GM23338 (cell line): Measurements from ENCODE around the gene GADD45GIP1. TPM values are rescaled to one million over a fixed set of nuclear protein-coding genes. Genes with fewer than 3 reads are reported as not detected.

Experiments
- ATAC-seq: fragments of 200-7000 bp; cut with Tn5 transposase; 3 replicates; pipeline ENCODE4 v1.9.1; 2020
- DNase-seq: peaks from one replicate; pipeline ENCODE4 v3.0.0-alpha.2; 2015; ENCODE audit warnings: low spot score
- H2AFZ ChIP-seq: fragments of 200-600 bp; sonication (generic); 2 replicates; pipeline ENCODE4 v1.8.0; 2016; ENCODE audit warnings: antibody characterized with exemption, mild to moderate bottlenecking, moderate library complexity
- H3F3A ChIP-seq: fragments of 200-600 bp; sonication (generic); replicated peaks from 2 replicates; pipeline ENCODE4 v1.8.0; 2017; ENCODE audit warnings: antibody characterized with exemption, mixed run types, low read depth
- H3K27ac ChIP-seq: fragments of 200-600 bp; sonication (generic); 2 replicates; pipeline ENCODE4 v1.6.1; 2016; ENCODE audit warnings: low read depth
- H3K27me3 ChIP-seq: fragments of 200-600 bp; sonication (generic); 2 replicates; pipeline ENCODE4 v1.8.0; 2016; ENCODE audit warnings: mild to moderate bottlenecking, mixed run types, moderate library complexity; ENCODE audit not compliant: insufficient read depth
- H3K36me3 ChIP-seq: fragments of 200-600 bp; sonication (generic); 2 replicates; pipeline ENCODE4 v1.8.0; 2016; ENCODE audit warnings: mild to moderate bottlenecking; ENCODE audit not compliant: insufficient read depth
- H3K4me1 ChIP-seq: fragments of 200-600 bp; sonication (generic); 2 replicates; pipeline ENCODE4 v1.8.0; 2016; ENCODE audit warnings: mild to moderate bottlenecking, moderate library complexity; ENCODE audit not compliant: insufficient read depth
- H3K4me2 ChIP-seq: fragments of 200-600 bp; sonication (generic); 2 replicates; pipeline ENCODE4 v1.7.1; 2017; ENCODE audit warnings: mixed run types
- H3K4me3 ChIP-seq: fragments of 200-600 bp; sonication (generic); 2 replicates; pipeline ENCODE4 v1.6.1; 2016; ENCODE audit warnings: mixed run types
- H3K79me2 ChIP-seq: fragments of 200-600 bp; sonication (generic); replicated peaks from 2 replicates; pipeline ENCODE4 v1.8.0; 2017; ENCODE audit warnings: mild to moderate bottlenecking; ENCODE audit not compliant: insufficient read depth
- H3K9me2 ChIP-seq: fragments of 200-600 bp; sonication (generic); 2 replicates; pipeline ENCODE4 v1.8.0; 2017; ENCODE audit not compliant: insufficient read depth
- H4K20me1 ChIP-seq: fragments of 200-600 bp; sonication (generic); replicated peaks from 2 replicates; pipeline ENCODE4 v1.8.0; 2017; ENCODE audit warnings: mild to moderate bottlenecking; ENCODE audit not compliant: insufficient read depth
- H3K27ac Mint-ChIP-seq: 2 replicates; pipeline ENCODE4 v1.8.0; 2020; ENCODE audit warnings: inconsistent platforms, mild to moderate bottlenecking, moderate library complexity, mixed read lengths
- H3K27me3 Mint-ChIP-seq: 3 replicates; pipeline ENCODE4 v1.8.0; 2022; ENCODE audit warnings: low read depth, mild to moderate bottlenecking, moderate library complexity, mixed read lengths, inconsistent platforms; ENCODE audit not compliant: insufficient read depth, poor library complexity
- H3K36me3 Mint-ChIP-seq: 3 replicates; pipeline ENCODE4 v1.8.0; 2021; ENCODE audit warnings: low read depth, mild to moderate bottlenecking, inconsistent platforms, moderate library complexity, mixed read lengths
- H3K4me1 Mint-ChIP-seq: 3 replicates; pipeline ENCODE4 v1.8.0; 2020; ENCODE audit warnings: mild to moderate bottlenecking, inconsistent platforms, mixed read lengths
- H3K4me3 Mint-ChIP-seq: 3 replicates; pipeline ENCODE4 v1.8.0; 2021; ENCODE audit warnings: moderate library complexity, mild to moderate bottlenecking, inconsistent platforms, mixed read lengths
- H3K9me3 Mint-ChIP-seq: 3 replicates; pipeline ENCODE4 v1.8.0; 2020; ENCODE audit warnings: moderate library complexity, mild to moderate bottlenecking, inconsistent platforms, mixed read lengths
- CREB1 ChIP-seq: fragments of 250-450 bp; sonication (Bioruptor Pico); IDR thresholded peaks from 2 replicates; pipeline ENCODE4 v1.5.0; 2020; ENCODE audit warnings: low read depth, mild to moderate bottlenecking, moderate library complexity
- EZH2 ChIP-seq: fragments of 200-600 bp; sonication (generic); IDR thresholded peaks from one replicate; pipeline ENCODE4 v1.8.0; 2017; ENCODE audit warnings: antibody characterized with exemption, mild to moderate bottlenecking, low read depth; ENCODE audit not compliant: unreplicated experiment
- EZH2phosphoT487 ChIP-seq: fragments of 200-600 bp; sonication (generic); IDR thresholded peaks from one replicate; pipeline ENCODE4 v1.8.1; 2018; ENCODE audit warnings: antibody characterized with exemption; ENCODE audit not compliant: unreplicated experiment
- JUNB ChIP-seq: IDR thresholded peaks from one replicate; pipeline ENCODE4 v1.6.1; 2016; ENCODE audit warnings: antibody characterized with exemption; ENCODE audit not compliant: unreplicated experiment
- NANOG ChIP-seq: IDR thresholded peaks from 2 replicates; pipeline ENCODE4 v1.6.1; 2016; ENCODE audit warnings: antibody characterized with exemption, borderline replicate concordance
- POLR2AphosphoS5 ChIP-seq: IDR thresholded peaks from 2 replicates; pipeline ENCODE4 v1.6.1; 2016; ENCODE audit warnings: antibody characterized with exemption, low read depth
- STAT1 ChIP-seq: IDR thresholded peaks from one replicate; pipeline ENCODE4 v1.6.1; 2016; ENCODE audit warnings: antibody characterized with exemption; ENCODE audit not compliant: unreplicated experiment
- ZNF114 ChIP-seq: fragments of 250-450 bp; sonication (Bioruptor Pico); IDR thresholded peaks from 2 replicates; pipeline ENCODE4 v1.5.0; 2020; ENCODE audit warnings: mild to moderate bottlenecking, moderate library complexity
- ZNF331 ChIP-seq: fragments of 250-450 bp; sonication (Bioruptor Pico); IDR thresholded peaks from 2 replicates; pipeline ENCODE4 v1.5.0; 2020; ENCODE audit warnings: low read depth, mild to moderate bottlenecking, moderate library complexity
- polyA plus RNA-seq: library from polyadenylated mRNA; unstranded; fragments of >200 nt; fragmentation: Nextera tagmentation; extraction: Ambion mirVana; gene quantifications from 2 replicates; pipeline ENCODE4 v1.2.1, GENCODE V29; 2016
- total RNA-seq: library from RNA; depleted of rRNA; stranded (reverse); fragments of >200 nt; shearing (Covaris generic); gene quantifications from 2 replicates; pipeline ENCODE4 v1.2.3, GENCODE V29; 2014
- TF ChIP-seq, protein P1 (sequence below): fragments of 250-450 bp; sonication (Bioruptor Pico); IDR thresholded peaks from 2 replicates; pipeline ENCODE4 v1.5.0; 2020; ENCODE audit warnings: mild to moderate bottlenecking, moderate library complexity
- TF ChIP-seq, protein P2 (sequence below), 2 experiments: fragments of 200-600 bp in 1 of 2; sonication (generic) in 1 of 2; conservative IDR thresholded peaks; 2 replicates each; pipeline versions ENCODE4 v1.5.1 to v1.6.1; 2016 to 2017; ENCODE audit warnings: antibody characterized with exemption in 2 of 2, low read depth in 2 of 2, mild to moderate bottlenecking in 2 of 2, moderate library complexity in 1 of 2
- TF ChIP-seq, protein P3 (sequence below): IDR thresholded peaks from one replicate; pipeline ENCODE4 v1.6.1; 2018; ENCODE audit warnings: antibody characterized with exemption; ENCODE audit not compliant: unreplicated experiment
- TF ChIP-seq, protein P4 (sequence below): IDR thresholded peaks from 2 replicates; pipeline ENCODE4 v1.6.1; 2016; ENCODE audit warnings: antibody characterized with exemption

The GADD45GIP1 gene
- total and polyA plus RNA-seq, 2 experiments from 2014 or later: 63.9 to 255 TPM

DNA sequence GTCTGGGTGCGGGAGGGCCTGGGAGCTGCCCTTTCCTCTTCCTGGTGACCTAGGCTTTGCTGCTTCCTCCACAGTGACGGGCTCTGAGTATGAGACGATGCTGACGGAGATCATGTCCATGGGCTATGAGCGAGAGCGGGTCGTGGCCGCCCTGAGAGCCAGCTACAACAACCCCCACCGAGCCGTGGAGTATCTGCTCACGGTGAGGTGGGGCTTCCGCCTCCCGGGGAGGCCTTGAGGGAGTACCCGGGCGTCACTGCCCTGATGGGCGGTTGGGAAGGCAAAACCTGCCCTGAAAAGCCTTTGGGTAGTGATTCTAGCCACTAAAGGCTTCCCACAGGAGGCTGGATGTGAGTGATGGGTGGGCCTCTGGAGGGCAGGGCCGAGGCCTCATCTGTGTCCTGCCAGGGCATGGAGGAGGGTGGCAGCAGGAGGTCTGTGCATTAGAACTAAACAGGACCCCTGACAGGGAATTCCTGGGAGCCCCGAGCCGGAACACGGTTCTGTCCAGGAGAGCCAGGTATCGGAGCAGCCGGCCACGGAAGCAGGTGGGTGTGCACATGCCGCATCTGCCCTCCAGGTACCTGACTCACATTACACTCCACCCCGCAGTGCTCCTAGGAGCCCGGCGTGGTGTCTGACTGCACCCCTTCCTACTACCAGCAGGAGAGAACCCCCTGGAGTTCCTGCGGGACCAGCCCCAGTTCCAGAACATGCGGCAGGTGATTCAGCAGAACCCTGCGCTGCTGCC lies 8.2 kb downstream of the GADD45GIP1 start:
- H3K4me1 Mint-ChIP-seq: peaks cover 22% of the 10 kb centered on the region
- peaks cover 24% of the 10 kb centered on the region for H3K36me3 ChIP-seq
- TF ChIP-seq STAT1 (no peak), EZH2phosphoT487 (no peak), JUNB (no peak), EZH2 (no peak), ZNF331 (CRISPR knock-in tag) (no peak), ZNF114 (no peak), NANOG (no peak), CREB1 (CRISPR knock-in tag) (no peak), POLR2AphosphoS5 (no peak)
- TF ChIP-seq, protein P1, sequence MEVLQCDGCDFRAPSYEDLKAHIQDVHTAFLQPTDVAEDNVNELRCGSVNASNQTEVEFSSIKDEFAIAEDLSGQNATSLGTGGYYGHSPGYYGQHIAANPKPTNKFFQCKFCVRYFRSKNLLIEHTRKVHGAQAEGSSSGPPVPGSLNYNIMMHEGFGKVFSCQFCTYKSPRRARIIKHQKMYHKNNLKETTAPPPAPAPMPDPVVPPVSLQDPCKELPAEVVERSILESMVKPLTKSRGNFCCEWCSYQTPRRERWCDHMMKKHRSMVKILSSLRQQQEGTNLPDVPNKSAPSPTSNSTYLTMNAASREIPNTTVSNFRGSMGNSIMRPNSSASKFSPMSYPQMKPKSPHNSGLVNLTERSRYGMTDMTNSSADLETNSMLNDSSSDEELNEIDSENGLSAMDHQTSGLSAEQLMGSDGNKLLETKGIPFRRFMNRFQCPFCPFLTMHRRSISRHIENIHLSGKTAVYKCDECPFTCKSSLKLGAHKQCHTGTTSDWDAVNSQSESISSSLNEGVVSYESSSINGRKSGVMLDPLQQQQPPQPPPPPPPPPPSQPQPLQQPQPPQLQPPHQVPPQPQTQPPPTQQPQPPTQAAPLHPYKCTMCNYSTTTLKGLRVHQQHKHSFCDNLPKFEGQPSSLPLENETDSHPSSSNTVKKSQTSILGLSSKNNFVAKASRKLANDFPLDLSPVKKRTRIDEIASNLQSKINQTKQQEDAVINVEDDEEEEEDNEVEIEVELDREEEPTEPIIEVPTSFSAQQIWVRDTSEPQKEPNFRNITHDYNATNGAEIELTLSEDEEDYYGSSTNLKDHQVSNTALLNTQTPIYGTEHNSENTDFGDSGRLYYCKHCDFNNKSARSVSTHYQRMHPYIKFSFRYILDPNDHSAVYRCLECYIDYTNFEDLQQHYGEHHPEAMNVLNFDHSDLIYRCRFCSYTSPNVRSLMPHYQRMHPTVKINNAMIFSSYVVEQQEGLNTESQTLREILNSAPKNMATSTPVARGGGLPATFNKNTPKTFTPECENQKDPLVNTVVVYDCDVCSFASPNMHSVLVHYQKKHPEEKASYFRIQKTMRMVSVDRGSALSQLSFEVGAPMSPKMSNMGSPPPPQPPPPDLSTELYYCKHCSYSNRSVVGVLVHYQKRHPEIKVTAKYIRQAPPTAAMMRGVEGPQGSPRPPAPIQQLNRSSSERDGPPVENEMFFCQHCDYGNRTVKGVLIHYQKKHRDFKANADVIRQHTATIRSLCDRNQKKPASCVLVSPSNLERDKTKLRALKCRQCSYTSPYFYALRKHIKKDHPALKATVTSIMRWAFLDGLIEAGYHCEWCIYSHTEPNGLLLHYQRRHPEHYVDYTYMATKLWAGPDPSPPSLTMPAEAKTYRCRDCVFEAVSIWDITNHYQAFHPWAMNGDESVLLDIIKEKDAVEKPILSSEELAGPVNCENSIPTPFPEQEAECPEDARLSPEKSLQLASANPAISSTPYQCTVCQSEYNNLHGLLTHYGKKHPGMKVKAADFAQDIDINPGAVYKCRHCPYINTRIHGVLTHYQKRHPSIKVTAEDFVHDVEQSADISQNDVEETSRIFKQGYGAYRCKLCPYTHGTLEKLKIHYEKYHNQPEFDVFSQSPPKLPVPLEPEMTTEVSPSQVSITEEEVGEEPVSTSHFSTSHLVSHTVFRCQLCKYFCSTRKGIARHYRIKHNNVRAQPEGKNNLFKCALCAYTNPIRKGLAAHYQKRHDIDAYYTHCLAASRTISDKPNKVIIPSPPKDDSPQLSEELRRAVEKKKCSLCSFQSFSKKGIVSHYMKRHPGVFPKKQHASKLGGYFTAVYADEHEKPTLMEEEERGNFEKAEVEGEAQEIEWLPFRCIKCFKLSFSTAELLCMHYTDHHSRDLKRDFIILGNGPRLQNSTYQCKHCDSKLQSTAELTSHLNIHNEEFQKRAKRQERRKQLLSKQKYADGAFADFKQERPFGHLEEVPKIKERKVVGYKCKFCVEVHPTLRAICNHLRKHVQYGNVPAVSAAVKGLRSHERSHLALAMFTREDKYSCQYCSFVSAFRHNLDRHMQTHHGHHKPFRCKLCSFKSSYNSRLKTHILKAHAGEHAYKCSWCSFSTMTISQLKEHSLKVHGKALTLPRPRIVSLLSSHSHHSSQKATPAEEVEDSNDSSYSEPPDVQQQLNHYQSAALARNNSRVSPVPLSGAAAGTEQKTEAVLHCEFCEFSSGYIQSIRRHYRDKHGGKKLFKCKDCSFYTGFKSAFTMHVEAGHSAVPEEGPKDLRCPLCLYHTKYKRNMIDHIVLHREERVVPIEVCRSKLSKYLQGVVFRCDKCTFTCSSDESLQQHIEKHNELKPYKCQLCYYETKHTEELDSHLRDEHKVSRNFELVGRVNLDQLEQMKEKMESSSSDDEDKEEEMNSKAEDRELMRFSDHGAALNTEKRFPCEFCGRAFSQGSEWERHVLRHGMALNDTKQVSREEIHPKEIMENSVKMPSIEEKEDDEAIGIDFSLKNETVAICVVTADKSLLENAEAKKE: no peak
- TF ChIP-seq, protein P2, sequence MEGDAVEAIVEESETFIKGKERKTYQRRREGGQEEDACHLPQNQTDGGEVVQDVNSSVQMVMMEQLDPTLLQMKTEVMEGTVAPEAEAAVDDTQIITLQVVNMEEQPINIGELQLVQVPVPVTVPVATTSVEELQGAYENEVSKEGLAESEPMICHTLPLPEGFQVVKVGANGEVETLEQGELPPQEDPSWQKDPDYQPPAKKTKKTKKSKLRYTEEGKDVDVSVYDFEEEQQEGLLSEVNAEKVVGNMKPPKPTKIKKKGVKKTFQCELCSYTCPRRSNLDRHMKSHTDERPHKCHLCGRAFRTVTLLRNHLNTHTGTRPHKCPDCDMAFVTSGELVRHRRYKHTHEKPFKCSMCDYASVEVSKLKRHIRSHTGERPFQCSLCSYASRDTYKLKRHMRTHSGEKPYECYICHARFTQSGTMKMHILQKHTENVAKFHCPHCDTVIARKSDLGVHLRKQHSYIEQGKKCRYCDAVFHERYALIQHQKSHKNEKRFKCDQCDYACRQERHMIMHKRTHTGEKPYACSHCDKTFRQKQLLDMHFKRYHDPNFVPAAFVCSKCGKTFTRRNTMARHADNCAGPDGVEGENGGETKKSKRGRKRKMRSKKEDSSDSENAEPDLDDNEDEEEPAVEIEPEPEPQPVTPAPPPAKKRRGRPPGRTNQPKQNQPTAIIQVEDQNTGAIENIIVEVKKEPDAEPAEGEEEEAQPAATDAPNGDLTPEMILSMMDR (conservative IDR thresholded peaks at IDR 0.05; ENCODE audit: low read depth in 2 of 2): no peak
- TF ChIP-seq, protein P3, sequence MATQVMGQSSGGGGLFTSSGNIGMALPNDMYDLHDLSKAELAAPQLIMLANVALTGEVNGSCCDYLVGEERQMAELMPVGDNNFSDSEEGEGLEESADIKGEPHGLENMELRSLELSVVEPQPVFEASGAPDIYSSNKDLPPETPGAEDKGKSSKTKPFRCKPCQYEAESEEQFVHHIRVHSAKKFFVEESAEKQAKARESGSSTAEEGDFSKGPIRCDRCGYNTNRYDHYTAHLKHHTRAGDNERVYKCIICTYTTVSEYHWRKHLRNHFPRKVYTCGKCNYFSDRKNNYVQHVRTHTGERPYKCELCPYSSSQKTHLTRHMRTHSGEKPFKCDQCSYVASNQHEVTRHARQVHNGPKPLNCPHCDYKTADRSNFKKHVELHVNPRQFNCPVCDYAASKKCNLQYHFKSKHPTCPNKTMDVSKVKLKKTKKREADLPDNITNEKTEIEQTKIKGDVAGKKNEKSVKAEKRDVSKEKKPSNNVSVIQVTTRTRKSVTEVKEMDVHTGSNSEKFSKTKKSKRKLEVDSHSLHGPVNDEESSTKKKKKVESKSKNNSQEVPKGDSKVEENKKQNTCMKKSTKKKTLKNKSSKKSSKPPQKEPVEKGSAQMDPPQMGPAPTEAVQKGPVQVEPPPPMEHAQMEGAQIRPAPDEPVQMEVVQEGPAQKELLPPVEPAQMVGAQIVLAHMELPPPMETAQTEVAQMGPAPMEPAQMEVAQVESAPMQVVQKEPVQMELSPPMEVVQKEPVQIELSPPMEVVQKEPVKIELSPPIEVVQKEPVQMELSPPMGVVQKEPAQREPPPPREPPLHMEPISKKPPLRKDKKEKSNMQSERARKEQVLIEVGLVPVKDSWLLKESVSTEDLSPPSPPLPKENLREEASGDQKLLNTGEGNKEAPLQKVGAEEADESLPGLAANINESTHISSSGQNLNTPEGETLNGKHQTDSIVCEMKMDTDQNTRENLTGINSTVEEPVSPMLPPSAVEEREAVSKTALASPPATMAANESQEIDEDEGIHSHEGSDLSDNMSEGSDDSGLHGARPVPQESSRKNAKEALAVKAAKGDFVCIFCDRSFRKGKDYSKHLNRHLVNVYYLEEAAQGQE: no peak
- TF ChIP-seq, protein P4, sequence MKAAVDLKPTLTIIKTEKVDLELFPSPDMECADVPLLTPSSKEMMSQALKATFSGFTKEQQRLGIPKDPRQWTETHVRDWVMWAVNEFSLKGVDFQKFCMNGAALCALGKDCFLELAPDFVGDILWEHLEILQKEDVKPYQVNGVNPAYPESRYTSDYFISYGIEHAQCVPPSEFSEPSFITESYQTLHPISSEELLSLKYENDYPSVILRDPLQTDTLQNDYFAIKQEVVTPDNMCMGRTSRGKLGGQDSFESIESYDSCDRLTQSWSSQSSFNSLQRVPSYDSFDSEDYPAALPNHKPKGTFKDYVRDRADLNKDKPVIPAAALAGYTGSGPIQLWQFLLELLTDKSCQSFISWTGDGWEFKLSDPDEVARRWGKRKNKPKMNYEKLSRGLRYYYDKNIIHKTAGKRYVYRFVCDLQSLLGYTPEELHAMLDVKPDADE: no peak
- ATAC-seq: no peak
- peaks cover 18% of the 10 kb centered on the region for H3K79me2 ChIP-seq
- no peak overlapping the region for H3K27ac ChIP-seq
- peaks cover 88% of the 10 kb centered on the region for H3K36me3 Mint-ChIP-seq
- peaks cover 35% of the 10 kb centered on the region for H3F3A ChIP-seq
- no peaks in the 10 kb centered on the region for H3K27me3 ChIP-seq
- no peak overlapping the region for H3K27ac Mint-ChIP-seq
- H3K9me2 ChIP-seq: no peaks in the 10 kb centered on the region
- H3K4me3 Mint-ChIP-seq: no peak overlapping the region
- no peaks in the 10 kb centered on the region; the same call in 1 of the 3 replicates for H3K9me3 Mint-ChIP-seq
- no peak for DNase-seq
- peaks cover 31% of the 10 kb centered on the region for H3K27me3 Mint-ChIP-seq
- no peak overlapping the region for H2AFZ ChIP-seq
- no peak overlapping the region for H3K4me2 ChIP-seq
- H4K20me1 ChIP-seq: peaks cover 11% of the 10 kb centered on the region; the same call in 1 of the 2 replicates
- no peak overlapping the region for H3K4me3 ChIP-seq
- peaks cover 18% of the 10 kb centered on the region for H3K4me1 ChIP-seq
